HCT116 (cell line): ENCODE measurements around the gene STPG2. TPM values are rescaled to one million over a fixed set of nuclear protein-coding genes. Genes with fewer than 3 reads are reported as not detected.

Source experiments
- ATAC-seq: fragments of 200-7000 bp; cut with Tn5 transposase; 2 replicates; pipeline ENCODE4 v1.9.1; 2020; ENCODE audit warnings: mild to moderate bottlenecking, moderate library complexity
- BruUV-seq: library from RNA; stranded (reverse); fragments of 400-500 nt; replicated peaks from 2 replicates; lab custom pipeline; 2021; lab: Mats Ljungman, UMichigan
- CTCF ChIA-PET: fragments of 300-600 bp; sonication (Branson Sonifier 250); formaldehyde crosslinking; loops from one replicate; lab custom pipeline; 2021; ENCODE audit warnings: antibody characterized with exemption; lab: Charles Lee
- POLR2A ChIA-PET: fragments of 300-600, 350-600 bp; sonication (Branson Sonifier 250); formaldehyde crosslinking; loops from one replicate; lab custom pipeline; 2021; ENCODE audit warnings: antibody characterized with exemption; lab: Charles Lee
- RAD21 ChIA-PET, 2 experiments: fragments of 300-600 bp; sonication (Branson Sonifier 250); formaldehyde crosslinking; loops; one replicate each; lab custom pipeline; 2023; ENCODE audit warnings: low total read pairs in 2 of 2; ENCODE audit not compliant: uncharacterized antibody in 2 of 2, unreplicated experiment in 2 of 2, low non-redundant PET in 1 of 2; lab: Charles Lee
- DNase-seq: peaks from one replicate; pipeline ENCODE4 v3.0.0-alpha.2; 2010; ENCODE audit warnings: low read depth, low spot score
- H2AFZ ChIP-seq: fragments of 200-600 bp; shearing (Covaris generic), sonication (generic); 2 replicates; pipeline ENCODE4 v1.6.1; 2017; ENCODE audit warnings: low read depth, mixed run types, mixed read lengths, antibody characterized with exemption, low read length; ENCODE audit not compliant: poor library complexity, severe bottlenecking
- H3K27ac ChIP-seq: 2 replicates; pipeline ENCODE4 v1.5.1; 2012; ENCODE audit warnings: low read depth, low read length
- H3K27me3 ChIP-seq: fragments of 200-600 bp; sonication (generic); 2 replicates; pipeline ENCODE4 v1.6.1; 2016; ENCODE audit warnings: mixed run types, low read length, mixed read lengths; ENCODE audit not compliant: insufficient read depth
- H3K36me3 ChIP-seq, 2 experiments: fragments of 200-500 bp in 1 of 2; fragments of 200-600 bp in 1 of 2; sonication (Bioruptor generic) in 1 of 2; sonication (generic) in 1 of 2; 2 replicates each; pipeline versions ENCODE4 v1.5.1 to v1.6.1; 2014 to 2016; ENCODE audit warnings: low read length in 2 of 2, inconsistent platforms in 1 of 2, mixed read lengths in 1 of 2, mixed run types in 1 of 2; ENCODE audit not compliant: insufficient read depth in 2 of 2, control insufficient read depth in 1 of 2
- H3K4me1 ChIP-seq, 2 experiments: fragments of 200-600 bp in 1 of 2; sonication (generic) in 1 of 2; 2 replicates each; pipeline versions ENCODE4 v1.5.1 to v1.6.1; 2012 to 2017; ENCODE audit warnings: low read length in 2 of 2, inconsistent platforms in 1 of 2, mild to moderate bottlenecking in 1 of 2, mixed read lengths in 1 of 2, mixed run types in 1 of 2, moderate library complexity in 1 of 2; ENCODE audit not compliant: insufficient read depth in 2 of 2, control insufficient read depth in 1 of 2
- H3K4me2 ChIP-seq: fragments of 200-600 bp; sonication (generic); 2 replicates; pipeline ENCODE4 v1.6.1; 2017; ENCODE audit warnings: mixed run types, low read length, mixed read lengths
- H3K4me3 ChIP-seq, 2 experiments: fragments of 200-600 bp in 1 of 2; sonication (generic) in 1 of 2; replicated peaks in 1 of 2; 2 replicates each; pipeline ENCODE4 v1.5.1; 2011 to 2016; ENCODE audit warnings: low read length in 2 of 2, control low read depth in 1 of 2, low read depth in 1 of 2, mild to moderate bottlenecking in 1 of 2, mixed read lengths in 1 of 2, mixed run types in 1 of 2
- H3K79me2 ChIP-seq: fragments of 200-600 bp; sonication (generic); 2 replicates; pipeline ENCODE4 v1.6.1; 2017; ENCODE audit warnings: mild to moderate bottlenecking, mixed run types, low read length, moderate library complexity, mixed read lengths; ENCODE audit not compliant: insufficient read depth
- H3K9ac ChIP-seq: fragments of 200-600 bp; sonication (generic); 2 replicates; pipeline ENCODE4 v1.6.1; 2016; ENCODE audit warnings: low read length, mixed read lengths
- H3K9me2 ChIP-seq: fragments of 200-600 bp; sonication (generic), shearing (Covaris generic); 2 replicates; pipeline ENCODE4 v1.6.1; 2017; ENCODE audit warnings: mixed run types, mild to moderate bottlenecking, moderate library complexity; ENCODE audit not compliant: insufficient read depth
- H3K9me3 ChIP-seq, 2 experiments: fragments of 200-500 bp in 1 of 2; fragments of 200-600 bp in 1 of 2; sonication (Bioruptor generic) in 1 of 2; sonication (generic) in 1 of 2; 2 replicates each; pipeline ENCODE4 v1.6.1; 2014 to 2017; ENCODE audit warnings: low read length in 2 of 2, mixed read lengths in 2 of 2, inconsistent platforms in 1 of 2, low read depth in 1 of 2, mild to moderate bottlenecking in 1 of 2, mixed run types in 1 of 2, moderate library complexity in 1 of 2; ENCODE audit not compliant: control insufficient read depth in 1 of 2, insufficient read depth in 1 of 2
- H4K20me1 ChIP-seq: fragments of 200-600 bp; sonication (generic), shearing (Covaris generic); 2 replicates; pipeline ENCODE4 v1.6.1; 2017; ENCODE audit warnings: mixed run types, mild to moderate bottlenecking, moderate library complexity; ENCODE audit not compliant: insufficient read depth
- EZH2 ChIP-seq: fragments of 200-600 bp; sonication (generic); IDR thresholded peaks from 2 replicates; pipeline ENCODE4 v1.6.1; 2017; ENCODE audit warnings: antibody characterized with exemption, mixed run types
- EZH2phosphoT487 ChIP-seq: fragments of 200-600 bp; IDR thresholded peaks from 2 replicates; pipeline ENCODE4 v1.6.1; 2018; ENCODE audit warnings: antibody characterized with exemption, borderline replicate concordance
- JUND ChIP-seq: IDR thresholded peaks from 2 replicates; pipeline ENCODE4 v1.6.1; 2012
- POLR2A ChIP-seq: IDR thresholded peaks from 2 replicates; pipeline ENCODE4 v1.7.0; 2011; ENCODE audit warnings: borderline replicate concordance; ENCODE audit not compliant: insufficient read depth, insufficient read length; ENCODE audit errors: extremely low read depth
- SIN3A ChIP-seq: IDR thresholded peaks from 2 replicates; pipeline ENCODE4 v1.6.1; 2012; ENCODE audit warnings: low read depth
- TCF7L2 ChIP-seq: IDR thresholded peaks from 2 replicates; pipeline ENCODE4 v1.7.0; 2011; ENCODE audit warnings: borderline replicate concordance, inconsistent platforms; ENCODE audit not compliant: insufficient read depth, insufficient read length; ENCODE audit errors: extremely low read depth
- ZFX ChIP-seq: fragments of 450-650 bp; IDR thresholded peaks from 2 replicates; pipeline ENCODE4 v1.6.1; 2017
- ZNF274 ChIP-seq: fragments of 200-500 bp; sonication (Bioruptor generic); IDR thresholded peaks from 2 replicates; pipeline ENCODE4 v1.6.1; 2014; ENCODE audit warnings: mild to moderate bottlenecking, low read depth, low read length, inconsistent platforms
- intact Hi-C: fragments of 100-400 bp; cut with micrococcal nuclease; formaldehyde crosslinking; loops from 2 replicates; pipeline ENCODE4 v1.10.0; 2022
- total RNA-seq: library from RNA; stranded (reverse); gene quantifications from one replicate; pipeline ENCODE4 v1.2.1, GENCODE V29; 2021; ENCODE audit not compliant: unreplicated experiment
- TF ChIP-seq, protein P1 (sequence below): IDR thresholded peaks from 2 replicates; pipeline ENCODE4 v1.6.1; 2012; ENCODE audit warnings: low read depth

The STPG2 gene
- total RNA-seq, 1 experiment from 2014 or later = not detected

DNA sequence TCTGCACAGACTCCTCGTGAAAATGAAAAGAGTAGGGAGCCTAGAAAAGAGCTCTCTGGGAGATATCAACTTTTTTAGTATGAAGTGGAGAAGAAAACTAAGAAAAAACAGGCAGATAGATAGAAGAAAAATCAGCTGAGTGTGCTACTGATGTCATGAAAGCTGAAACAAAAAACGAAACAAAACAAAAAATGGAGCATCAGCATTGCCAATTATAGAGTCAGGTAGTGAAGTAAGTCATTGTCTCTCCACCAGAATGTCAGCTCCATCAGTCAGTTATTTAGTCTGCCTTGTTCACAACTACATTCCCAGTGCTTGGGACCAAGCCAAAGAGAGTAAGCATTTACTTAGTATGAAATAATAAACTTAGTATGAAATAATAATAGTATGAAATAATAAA is 595.1 kb downstream of the STPG2 start (continued):
- TF ChIP-seq SIN3A (no peak), ZNF274 (no peak), POLR2A (no peak), EZH2phosphoT487 (no peak), EZH2 (no peak)

DNA sequence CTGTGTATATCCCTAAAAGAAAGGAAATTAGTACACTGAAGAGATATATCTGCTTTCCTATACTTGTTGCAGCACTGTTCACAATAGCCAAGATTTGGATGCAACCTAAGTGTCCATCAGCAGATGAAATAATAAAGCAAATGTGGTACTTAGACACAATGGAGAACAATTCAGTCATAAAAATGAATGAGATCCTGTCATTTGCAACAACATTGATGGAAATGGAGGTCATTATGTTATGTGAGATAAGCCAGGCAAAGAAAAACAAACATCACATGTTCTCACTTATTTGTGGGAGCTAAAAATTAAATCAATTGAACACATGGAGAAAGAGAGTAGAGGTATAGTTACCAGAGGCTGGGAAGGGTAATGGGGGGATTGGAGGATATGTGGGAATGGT is 611.9 kb downstream of the STPG2 start:
- Histone ChIP-seq H3K9me3 (no peaks in the 10 kb centered on the region), H3K79me2 (no peaks in the 10 kb centered on the region), H3K4me1 (no peaks in the 10 kb centered on the region), H3K4me3 (no peak overlapping the region)
- TF ChIP-seq, protein P1, sequence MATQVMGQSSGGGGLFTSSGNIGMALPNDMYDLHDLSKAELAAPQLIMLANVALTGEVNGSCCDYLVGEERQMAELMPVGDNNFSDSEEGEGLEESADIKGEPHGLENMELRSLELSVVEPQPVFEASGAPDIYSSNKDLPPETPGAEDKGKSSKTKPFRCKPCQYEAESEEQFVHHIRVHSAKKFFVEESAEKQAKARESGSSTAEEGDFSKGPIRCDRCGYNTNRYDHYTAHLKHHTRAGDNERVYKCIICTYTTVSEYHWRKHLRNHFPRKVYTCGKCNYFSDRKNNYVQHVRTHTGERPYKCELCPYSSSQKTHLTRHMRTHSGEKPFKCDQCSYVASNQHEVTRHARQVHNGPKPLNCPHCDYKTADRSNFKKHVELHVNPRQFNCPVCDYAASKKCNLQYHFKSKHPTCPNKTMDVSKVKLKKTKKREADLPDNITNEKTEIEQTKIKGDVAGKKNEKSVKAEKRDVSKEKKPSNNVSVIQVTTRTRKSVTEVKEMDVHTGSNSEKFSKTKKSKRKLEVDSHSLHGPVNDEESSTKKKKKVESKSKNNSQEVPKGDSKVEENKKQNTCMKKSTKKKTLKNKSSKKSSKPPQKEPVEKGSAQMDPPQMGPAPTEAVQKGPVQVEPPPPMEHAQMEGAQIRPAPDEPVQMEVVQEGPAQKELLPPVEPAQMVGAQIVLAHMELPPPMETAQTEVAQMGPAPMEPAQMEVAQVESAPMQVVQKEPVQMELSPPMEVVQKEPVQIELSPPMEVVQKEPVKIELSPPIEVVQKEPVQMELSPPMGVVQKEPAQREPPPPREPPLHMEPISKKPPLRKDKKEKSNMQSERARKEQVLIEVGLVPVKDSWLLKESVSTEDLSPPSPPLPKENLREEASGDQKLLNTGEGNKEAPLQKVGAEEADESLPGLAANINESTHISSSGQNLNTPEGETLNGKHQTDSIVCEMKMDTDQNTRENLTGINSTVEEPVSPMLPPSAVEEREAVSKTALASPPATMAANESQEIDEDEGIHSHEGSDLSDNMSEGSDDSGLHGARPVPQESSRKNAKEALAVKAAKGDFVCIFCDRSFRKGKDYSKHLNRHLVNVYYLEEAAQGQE = no peak
- TF ChIP-seq EZH2phosphoT487 (no peak), JUND (no peak), ZFX (no peak), TCF7L2 (no peak)
- TF ChIP-seq, all 23 proteins: peak for 0
- peak overlapping the region; percentile 52 for H2AFZ ChIP-seq
- no peak overlapping the region for H3K27ac ChIP-seq
- H4K20me1 ChIP-seq = no peaks in the 10 kb centered on the region
- no peaks in the 10 kb centered on the region for H3K36me3 ChIP-seq
- no peak for ATAC-seq
- no peak overlapping the region for H3K4me2 ChIP-seq
- POLR2A ChIA-PET = no interaction called here
- CTCF ChIA-PET = no interaction called here
- H3K27me3 ChIP-seq = no peaks in the 10 kb centered on the region
- RAD21 ChIA-PET = no interaction called here
- DNase-seq = no peak
- no peak overlapping the region for H3K9ac ChIP-seq
- H3K9me2 ChIP-seq = peaks cover 5% of the 10 kb centered on the region; the same call in 1 of the 2 replicates
- no TSS peak for BruUV-seq
- intact Hi-C loops = no loop called here
